HG03575 (cell line): ENCODE measurements around the gene RNH1.

Source experiments
- ATAC-seq: cut with Tn5 transposase; IDR thresholded peaks from one replicate; pipeline ENCODE4 v1.9.1; 2021; ENCODE audit not compliant: unreplicated experiment, insufficient number of reproducible peaks, low FRiP score; ENCODE audit errors: extremely low read depth

RNH1 gene

DNA sequence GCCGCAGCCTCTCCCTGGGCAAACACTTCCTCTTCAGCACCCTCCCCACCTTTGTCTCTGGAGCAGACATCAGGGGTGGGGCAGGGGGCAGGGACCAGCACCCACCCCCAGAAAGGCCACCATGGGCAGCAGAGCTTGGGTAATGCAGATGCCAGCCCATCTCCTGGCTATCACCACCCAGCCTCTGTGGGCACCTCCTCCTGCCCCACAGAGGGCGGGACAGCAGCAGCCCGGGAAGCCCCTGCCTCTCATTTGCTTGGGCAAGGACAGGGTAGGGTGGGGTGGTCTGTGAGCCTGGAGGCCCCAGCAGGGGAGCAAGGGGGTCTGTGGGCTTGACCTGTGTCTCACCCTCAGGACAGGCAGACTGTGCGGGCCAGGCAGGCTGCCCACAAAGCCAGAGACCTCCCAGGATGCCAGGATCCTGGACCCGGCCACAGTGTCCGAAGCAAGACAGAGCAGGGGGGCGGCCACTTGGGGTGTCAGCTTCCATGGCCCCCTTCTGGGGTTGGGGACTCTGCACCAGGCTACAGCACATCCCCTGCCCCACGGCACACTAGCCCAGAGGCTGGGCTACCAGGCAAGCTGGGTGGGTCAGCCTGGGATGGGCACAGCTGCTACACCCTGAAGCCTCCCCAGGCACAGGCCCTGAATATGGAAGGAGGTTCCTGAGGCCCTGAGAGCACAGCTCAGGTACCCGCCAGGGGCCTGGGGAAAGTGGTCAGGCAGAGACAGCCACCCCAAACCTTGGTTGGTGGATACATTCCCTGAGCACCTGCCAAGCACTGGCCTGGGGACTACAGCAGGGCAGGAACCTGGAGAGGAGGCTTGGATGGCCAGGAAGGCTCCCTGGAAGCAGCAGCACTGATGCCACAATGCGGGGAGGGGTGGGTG is 4.5 kb downstream of the RNH1 start:
- ATAC-seq, result no peak

- ATAC-seq, result no peak
Measured at GRCh38 chr11:501683-502287, 5.3 kb downstream of the RNH1 start.

DNA sequence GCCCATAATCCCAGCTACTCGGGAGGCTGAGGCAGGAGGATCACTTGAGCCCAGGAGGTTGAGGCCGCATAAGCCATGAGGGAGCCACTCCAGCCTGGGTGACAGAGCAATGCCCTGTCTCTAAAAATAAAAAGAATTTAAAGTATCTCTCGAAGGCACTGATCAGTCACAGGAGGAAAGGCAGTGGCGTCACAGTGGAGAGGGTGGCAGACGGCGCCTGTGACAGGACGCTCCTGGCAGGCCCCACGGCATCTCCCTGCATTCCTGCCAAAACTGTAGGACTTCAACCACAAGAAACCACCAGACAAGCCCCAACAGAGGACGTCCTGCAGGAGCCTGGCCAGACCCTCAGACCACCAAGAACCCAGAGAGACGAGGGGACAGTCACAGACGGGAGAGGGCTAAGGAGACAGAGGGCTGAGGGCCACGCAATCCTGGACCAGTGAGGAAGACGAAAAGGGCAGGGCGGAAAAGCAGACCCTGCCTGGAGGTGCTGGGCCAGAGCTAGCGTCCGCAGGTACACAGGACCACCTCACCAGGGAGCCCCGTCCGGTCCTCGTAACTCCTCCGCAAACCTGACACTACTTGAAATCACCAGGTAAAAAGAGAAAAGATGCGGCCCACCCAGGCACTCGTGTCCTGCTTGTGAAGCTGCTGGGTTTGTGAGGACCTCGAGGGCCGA is 5.9 kb downstream of the RNH1 start:
- no peak for ATAC-seq

- ATAC-seq, result no peak
Measured at GRCh38 chr11:499201-500076, 7.6 kb downstream of the RNH1 start.

- ATAC-seq, result no peak
Measured at GRCh38 chr11:498297-499181, 8.5 kb downstream of the RNH1 start.

DNA sequence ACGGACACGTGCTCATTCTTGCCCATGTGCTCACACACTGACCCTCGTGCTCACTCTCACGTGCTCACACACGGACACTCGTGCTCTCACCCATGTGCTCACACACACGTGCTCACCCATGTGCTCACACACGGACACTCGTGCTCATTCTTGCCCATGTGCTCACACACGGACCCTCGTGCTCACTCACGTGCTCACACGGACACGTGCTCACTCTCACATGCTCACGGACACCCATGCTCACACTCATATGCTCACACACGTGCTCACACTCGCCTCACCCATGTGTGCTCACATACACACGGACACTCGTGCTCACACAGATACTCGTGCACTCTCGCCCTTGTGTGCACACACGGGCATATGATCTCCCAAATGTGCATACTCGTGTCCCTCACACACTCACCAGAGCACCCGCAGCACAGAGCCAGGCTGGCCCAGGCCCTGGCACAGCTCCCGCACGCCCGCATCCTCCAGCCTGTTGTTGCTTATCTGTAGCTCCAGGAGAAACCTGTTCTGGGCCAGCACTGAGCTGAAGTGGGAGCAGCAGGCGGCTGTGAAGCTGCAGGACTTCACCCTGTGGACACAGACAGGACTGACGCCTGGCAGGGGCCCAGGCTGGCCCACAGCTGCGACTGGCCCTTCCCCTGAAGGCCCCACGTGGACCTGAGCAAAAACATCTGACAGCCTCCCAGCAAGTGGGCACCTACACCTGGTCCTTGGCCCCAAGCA is 9.3 kb downstream of the RNH1 start:
- no peak for ATAC-seq

GRCh38 chr11:496834-497564 is 10.0 kb downstream of the RNH1 start:
- no peak for ATAC-seq

DNA sequence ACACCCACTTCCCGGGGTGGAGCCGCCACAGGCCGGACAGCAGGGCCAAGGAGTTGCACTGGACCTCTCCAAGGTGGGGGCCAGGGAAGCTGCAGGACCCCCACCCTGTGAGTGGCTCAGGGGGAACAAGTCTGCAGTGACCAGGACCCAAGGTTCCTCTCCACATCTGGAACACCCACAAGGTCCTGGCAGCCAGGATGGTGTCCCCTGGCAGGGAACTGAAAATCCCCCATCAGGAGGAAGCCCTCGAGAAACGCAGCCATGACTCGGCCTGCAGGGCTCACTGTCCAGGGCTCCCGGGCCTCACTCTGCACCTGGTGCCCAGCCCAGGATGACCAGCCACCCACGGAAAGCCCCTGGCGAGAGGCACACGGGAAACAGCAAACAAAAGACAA is 11.5 kb downstream of the RNH1 start:
- ATAC-seq, result no peak

- ATAC-seq, result no peak
Measured at GRCh38 chr11:494761-495536, 12.1 kb downstream of the RNH1 start.

- no peak for ATAC-seq
Measured at GRCh38 chr11:492427-493226, 14.4 kb downstream of the RNH1 start.

GRCh38 chr11:491358-491757 is 15.7 kb downstream of the RNH1 start:
- ATAC-seq, result no peak

- ATAC-seq, result no peak
Measured at GRCh38 chr11:490930-491260, 16.1 kb downstream of the RNH1 start.

DNA sequence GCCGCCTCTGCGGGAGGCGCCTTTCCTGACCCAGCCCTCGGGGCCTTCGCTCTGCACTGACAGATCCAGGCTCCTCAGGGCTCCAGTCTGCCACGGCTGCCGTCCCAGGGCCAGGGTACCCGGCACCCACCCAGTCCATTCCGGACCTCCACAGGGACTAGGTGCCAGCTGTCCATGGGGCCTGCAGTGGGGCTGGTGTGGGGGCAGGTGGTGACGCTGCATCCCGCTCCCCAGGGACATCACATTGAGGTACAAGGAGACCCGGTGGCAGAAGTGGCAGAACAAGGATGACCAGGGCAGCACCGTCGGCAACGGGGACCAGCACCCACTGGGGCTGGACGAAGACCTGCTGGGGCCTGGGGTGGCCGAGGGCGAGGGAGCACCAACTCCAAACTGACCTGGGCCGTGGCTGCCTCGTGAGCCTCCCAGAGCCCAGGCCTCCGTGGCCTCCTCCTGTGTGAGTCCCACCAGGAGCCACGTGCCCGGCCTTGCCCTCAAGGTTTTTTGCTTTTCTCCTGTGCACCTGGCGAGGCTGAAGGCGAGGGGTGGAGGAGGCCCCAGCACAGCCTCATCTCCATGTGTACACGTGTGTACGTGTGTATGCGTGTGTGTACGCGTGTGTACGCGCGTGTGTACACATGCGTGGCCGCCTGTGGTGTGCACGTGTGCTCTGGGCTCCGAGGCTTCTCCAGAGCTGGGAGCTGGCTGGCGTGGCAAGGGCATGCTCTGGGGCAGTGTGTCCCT is 16.7 kb downstream of the RNH1 start:
- ATAC-seq, result no peak

DNA sequence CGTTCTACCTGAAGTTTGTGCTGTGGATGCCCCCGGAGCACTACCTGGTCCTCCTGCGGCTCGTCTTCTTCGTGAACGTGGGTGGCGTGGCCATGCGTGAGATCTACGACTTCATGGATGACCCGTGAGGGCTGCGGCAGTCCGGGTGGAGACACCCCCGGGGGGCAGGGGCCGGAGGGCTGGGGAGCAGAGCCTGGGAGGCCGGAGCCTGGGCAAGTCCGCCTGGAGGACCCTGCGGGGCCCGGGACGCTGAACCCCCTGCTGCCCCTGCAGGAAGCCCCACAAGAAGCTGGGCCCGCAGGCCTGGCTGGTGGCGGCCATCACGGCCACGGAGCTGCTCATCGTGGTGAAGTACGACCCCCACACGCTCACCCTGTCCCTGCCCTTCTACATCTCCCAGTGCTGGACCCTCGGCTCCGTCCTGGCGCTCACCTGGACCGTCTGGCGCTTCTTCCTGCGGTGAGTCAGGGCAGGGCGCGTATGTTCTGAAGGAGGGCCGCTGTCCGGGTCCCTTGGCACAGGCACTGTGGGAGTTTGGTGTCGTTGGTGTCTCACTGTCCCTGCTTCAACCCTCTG is 17.3 kb downstream of the RNH1 start:
- no peak for ATAC-seq

DNA sequence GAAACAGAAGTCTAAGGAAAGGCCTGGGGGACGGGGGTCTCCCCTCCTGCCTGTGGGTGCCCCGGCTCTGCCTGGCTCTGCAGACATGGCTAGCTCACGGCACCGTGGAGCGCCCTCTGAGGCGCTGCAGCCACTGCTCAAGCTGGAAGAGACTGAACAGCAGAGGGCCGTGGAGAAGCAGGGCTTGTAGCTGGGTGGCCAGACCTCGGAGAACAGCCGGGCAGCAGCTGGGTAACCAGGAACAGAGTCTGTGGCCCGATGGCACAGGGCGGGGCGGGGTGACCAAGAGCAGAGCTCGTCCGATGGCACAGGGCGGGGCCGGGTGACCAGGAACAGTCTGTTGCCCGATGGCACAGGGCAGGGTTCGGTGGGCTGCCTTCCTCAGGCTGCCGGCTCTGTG is 18.1 kb downstream of the RNH1 start:
- no peak for ATAC-seq
